ENCODE data around the gene SLITRK2. TPM values are rescaled to one million over a fixed set of nuclear protein-coding genes. Genes with fewer than 3 reads are reported as not detected.

The SLITRK2 gene
- total and polyA plus RNA-seq, 2 experiments from 2014 or later, result 0.03 to 0.16 TPM

- H3K9me3 ChIP-seq (ENCODE audit: low read depth), result no peaks in the 10 kb centered on the region
- H3K4me1 ChIP-seq (ENCODE audit: insufficient read depth), result peaks cover 9% of the 10 kb centered on the region
- H2AFZ ChIP-seq, result no peak overlapping the region
- no peak for TF ChIP-seq EZH2 (IDR thresholded peaks at IDR 0.05; ENCODE audit: borderline replicate concordance)
- TF ChIP-seq EZH2phosphoT487 (IDR thresholded peaks at IDR 0.05; ENCODE audit: low read depth, severe bottlenecking, unreplicated experiment), result no peak
- no peak for TF ChIP-seq CTCF (IDR thresholded peaks at IDR 0.05; ENCODE audit: poor library complexity)
- H3K79me2 ChIP-seq, result no peaks in the 10 kb centered on the region
- no peak overlapping the region for H3K4me2 ChIP-seq
- no peaks in the 10 kb centered on the region for H3K9me2 ChIP-seq (replicated peaks; ENCODE audit: insufficient read depth)
- WGBS (ENCODE audit: low lambda C conversion rate, missing lambda C conversion rate), result 50% methylated on average over 7 of the region's 7 CpGs
- no peaks in the 10 kb centered on the region for H3K27me3 ChIP-seq
- H3K4me3 ChIP-seq, result no peak overlapping the region
- no peaks in the 10 kb centered on the region for H3K36me3 ChIP-seq (replicated peaks; ENCODE audit: insufficient read depth, low read depth)
- no peak for DNase-seq (ENCODE audit: low spot score)
- no peak overlapping the region for H3K27ac ChIP-seq
- H4K20me1 ChIP-seq (ENCODE audit: insufficient read depth, poor library complexity, severe bottlenecking), result no peaks in the 10 kb centered on the region
These were observed 25.7 kb downstream of the SLITRK2 start for GRCh38 chrX:145843146-145843904.

GRCh38 chrX:145844886-145845285 is 27.3 kb downstream of the SLITRK2 start:
- TF ChIP-seq EZH2phosphoT487 (IDR thresholded peaks at IDR 0.05; ENCODE audit: low read depth, severe bottlenecking, unreplicated experiment) (no peak), CTCF (IDR thresholded peaks at IDR 0.05; ENCODE audit: poor library complexity) (no peak), EZH2 (IDR thresholded peaks at IDR 0.05; ENCODE audit: borderline replicate concordance) (no peak)
- DNase-seq (ENCODE audit: low spot score), result no peak
- Histone ChIP-seq H3K9me3 (ENCODE audit: low read depth) (no peaks in the 10 kb centered on the region), H3K36me3 (replicated peaks; ENCODE audit: insufficient read depth, low read depth) (no peaks in the 10 kb centered on the region), H4K20me1 (ENCODE audit: insufficient read depth, poor library complexity, severe bottlenecking) (no peaks in the 10 kb centered on the region), H3K4me1 (ENCODE audit: insufficient read depth) (peaks cover 9% of the 10 kb centered on the region), H3K4me3 (no peak overlapping the region), H3K9me2 (replicated peaks; ENCODE audit: insufficient read depth) (no peaks in the 10 kb centered on the region), H3K27me3 (no peaks in the 10 kb centered on the region), H3K79me2 (no peaks in the 10 kb centered on the region), H3K4me2 (no peak overlapping the region), H2AFZ (no peak overlapping the region), H3K27ac (no peak overlapping the region)
- 78% methylated on average over 7 of the region's 7 CpGs for WGBS (ENCODE audit: low lambda C conversion rate, missing lambda C conversion rate)

GRCh38 chrX:145848448-145848847 is 30.8 kb downstream of the SLITRK2 start:
- no peaks in the 10 kb centered on the region for H4K20me1 ChIP-seq (ENCODE audit: insufficient read depth, poor library complexity, severe bottlenecking)
- peak; percentile 20 for DNase-seq (ENCODE audit: low spot score)
- TF ChIP-seq CTCF (IDR thresholded peaks at IDR 0.05; ENCODE audit: poor library complexity) (no peak), EZH2phosphoT487 (IDR thresholded peaks at IDR 0.05; ENCODE audit: low read depth, severe bottlenecking, unreplicated experiment) (no peak), EZH2 (IDR thresholded peaks at IDR 0.05; ENCODE audit: borderline replicate concordance) (no peak)
- no peaks in the 10 kb centered on the region for H3K9me3 ChIP-seq (ENCODE audit: low read depth)
- H2AFZ ChIP-seq, result no peak overlapping the region
- 69% methylated on average over 2 of the region's 2 CpGs for WGBS (ENCODE audit: low lambda C conversion rate, missing lambda C conversion rate)
- H3K79me2 ChIP-seq, result no peaks in the 10 kb centered on the region
- no peak overlapping the region for H3K4me2 ChIP-seq
- H3K4me1 ChIP-seq (ENCODE audit: insufficient read depth), result peaks cover 2% of the 10 kb centered on the region
- no peaks in the 10 kb centered on the region for H3K36me3 ChIP-seq (replicated peaks; ENCODE audit: insufficient read depth, low read depth)
- H3K27me3 ChIP-seq, result no peaks in the 10 kb centered on the region
- no peak overlapping the region for H3K27ac ChIP-seq
- H3K9me2 ChIP-seq (replicated peaks; ENCODE audit: insufficient read depth), result no peaks in the 10 kb centered on the region
- no peak overlapping the region for H3K4me3 ChIP-seq
